ENCODE data around the gene MB. TPM values are rescaled to one million over a fixed set of nuclear protein-coding genes. Genes with fewer than 3 reads are reported as not detected.
"Not testable (repeated sequence)": the region's sequence is repeated elsewhere in the genome, so short reads cannot be mapped to it uniquely, and the experiment has no call there.

Gene MB
- not detected in 2 replicates for total RNA-seq (2014; rRNA removed; shearing (Covaris generic))
- total RNA-seq (2022), result not detected in 2 replicates
- Bru-seq, nascent RNA, result percentile 14 among the genes with signal in this experiment
- BruChase-seq, experiment 1, labeled RNA remaining after a 6-hour chase, result not detected
- BruChase-seq, experiment 2, labeled RNA remaining after a 2-hour chase, result not detected
- long read RNA-seq, result 0 reads

- Histone ChIP-seq H3K4me3 (ENCODE audit: low read depth, low read length, poor library complexity, severe bottlenecking) (no peak within 1 kb of the TSS), H3K4me1 (ENCODE audit: insufficient read depth, low read length, poor library complexity, severe bottlenecking) (peaks cover 2% of the 10 kb centered on the region), H2AFZ (ENCODE audit: low read length) (no peak within 1 kb of the TSS), H3K27ac (ENCODE audit: low read depth, low read length, poor library complexity, severe bottlenecking) (no peak within 1 kb of the TSS), H3K79me2 (ENCODE audit: insufficient read depth, low read depth, low read length) (no peaks in the 10 kb centered on the region), H3K9me2 (ENCODE audit: insufficient read depth, low read length) (no peaks in the 10 kb centered on the region), H4K20me1 (ENCODE audit: insufficient read depth, low read length) (no peaks in the 10 kb centered on the region), H3K4me2 (ENCODE audit: low read length) (no peak within 1 kb of the TSS), H3K36me3 (ENCODE audit: insufficient read depth, low read length) (no peaks in the 10 kb centered on the region), H3K9me3 (ENCODE audit: low read length) (no peaks in the 10 kb centered on the region)
- CTCF ChIA-PET (ENCODE audit: unreplicated experiment), result no interaction called here
- intact Hi-C loops (cut with micrococcal nuclease; ENCODE audit: unreplicated experiment), result no loop called here
- no peak for DNase-seq (ENCODE audit: low spot score)
- POLR2A ChIA-PET, result no interaction called here
- no TSS peak for BruUV-seq (replicated peaks)
- no peak for TF ChIP-seq EZH2phosphoT487 (IDR thresholded peaks at IDR 0.05; ENCODE audit: borderline replicate concordance, low read depth, low read length)
- TF ChIP-seq, protein P1, sequence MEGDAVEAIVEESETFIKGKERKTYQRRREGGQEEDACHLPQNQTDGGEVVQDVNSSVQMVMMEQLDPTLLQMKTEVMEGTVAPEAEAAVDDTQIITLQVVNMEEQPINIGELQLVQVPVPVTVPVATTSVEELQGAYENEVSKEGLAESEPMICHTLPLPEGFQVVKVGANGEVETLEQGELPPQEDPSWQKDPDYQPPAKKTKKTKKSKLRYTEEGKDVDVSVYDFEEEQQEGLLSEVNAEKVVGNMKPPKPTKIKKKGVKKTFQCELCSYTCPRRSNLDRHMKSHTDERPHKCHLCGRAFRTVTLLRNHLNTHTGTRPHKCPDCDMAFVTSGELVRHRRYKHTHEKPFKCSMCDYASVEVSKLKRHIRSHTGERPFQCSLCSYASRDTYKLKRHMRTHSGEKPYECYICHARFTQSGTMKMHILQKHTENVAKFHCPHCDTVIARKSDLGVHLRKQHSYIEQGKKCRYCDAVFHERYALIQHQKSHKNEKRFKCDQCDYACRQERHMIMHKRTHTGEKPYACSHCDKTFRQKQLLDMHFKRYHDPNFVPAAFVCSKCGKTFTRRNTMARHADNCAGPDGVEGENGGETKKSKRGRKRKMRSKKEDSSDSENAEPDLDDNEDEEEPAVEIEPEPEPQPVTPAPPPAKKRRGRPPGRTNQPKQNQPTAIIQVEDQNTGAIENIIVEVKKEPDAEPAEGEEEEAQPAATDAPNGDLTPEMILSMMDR (conservative IDR thresholded peaks at IDR 0.05; ENCODE audit: low read length), result no peak
Measured at GRCh38 chr22:35617137-35617755, at the start of gene MB. Gene MB, minus strand, starts transcription at chr22:35617329. Its CDS starts 72 bp downstream, at chr22:35617257.

DNA sequence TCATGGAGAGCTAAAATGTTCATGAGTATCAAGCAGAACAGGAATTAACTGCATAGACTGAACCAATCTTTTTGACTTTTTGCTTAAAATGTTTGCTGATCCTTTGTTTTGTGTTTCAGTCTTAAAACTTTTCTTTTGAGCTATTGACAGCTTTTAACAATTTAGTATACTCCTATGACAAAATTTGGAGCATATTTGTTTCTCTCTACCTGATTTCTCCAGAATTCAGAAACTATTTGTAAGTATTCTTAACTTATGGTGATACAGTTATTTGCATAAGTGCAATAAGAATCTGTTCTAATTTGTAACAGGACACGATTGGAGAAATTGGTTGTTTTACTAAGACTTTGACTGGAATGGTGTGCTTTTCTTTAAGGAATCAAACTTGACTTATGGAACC lies 49.6 kb upstream of the MB start:
- intact Hi-C loops (cut with micrococcal nuclease; ENCODE audit: unreplicated experiment); DNase-seq (ENCODE audit: low spot score); POLR2A ChIA-PET; H3K27ac ChIP-seq (ENCODE audit: low read depth, low read length, poor library complexity, severe bottlenecking); H3K4me1 ChIP-seq (ENCODE audit: insufficient read depth, low read length, poor library complexity, severe bottlenecking); H2AFZ ChIP-seq (ENCODE audit: low read length); BruUV-seq (replicated peaks); H3K4me2 ChIP-seq (ENCODE audit: low read length); CTCF ChIA-PET (ENCODE audit: unreplicated experiment); H4K20me1 ChIP-seq (ENCODE audit: insufficient read depth, low read length); H3K9me2 ChIP-seq (ENCODE audit: insufficient read depth, low read length); H3K4me3 ChIP-seq (ENCODE audit: low read depth, low read length, poor library complexity, severe bottlenecking): not testable (repeated sequence)
- H3K36me3 ChIP-seq (ENCODE audit: insufficient read depth, low read length), result peaks cover 62% of the 10 kb centered on the region
- peaks cover 64% of the 10 kb centered on the region for H3K9me3 ChIP-seq (ENCODE audit: low read length)
- peaks cover 11% of the 10 kb centered on the region; the same call in 1 of the 2 replicates for H3K79me2 ChIP-seq (ENCODE audit: insufficient read depth, low read depth, low read length)

GRCh38 chr22:35664955-35665587 lies 47.9 kb upstream of the MB start:
- H3K4me3 ChIP-seq (ENCODE audit: low read depth, low read length, poor library complexity, severe bottlenecking), result no peak overlapping the region
- peaks cover 11% of the 10 kb centered on the region; the same call in 1 of the 2 replicates for H3K79me2 ChIP-seq (ENCODE audit: insufficient read depth, low read depth, low read length)
- H4K20me1 ChIP-seq (ENCODE audit: insufficient read depth, low read length), result no peaks in the 10 kb centered on the region
- no peak overlapping the region for H3K4me2 ChIP-seq (ENCODE audit: low read length)
- H3K4me1 ChIP-seq (ENCODE audit: insufficient read depth, low read length, poor library complexity, severe bottlenecking), result peaks cover 20% of the 10 kb centered on the region
- intact Hi-C loops (cut with micrococcal nuclease; ENCODE audit: unreplicated experiment), result no loop called here
- peak; percentile 62 for DNase-seq (ENCODE audit: low spot score)
- ChIA-PET POLR2A (interaction anchor here (0.7 to 1.2 kb wide), 5 partner anchors 19 to 182 kb away, joined by 3 to 5 read pairs (median 3); partner anchors contain the start of gene APOL5), CTCF (ENCODE audit: unreplicated experiment) (no interaction called here)
- H2AFZ ChIP-seq (ENCODE audit: low read length), result no peak overlapping the region
- H3K36me3 ChIP-seq (ENCODE audit: insufficient read depth, low read length), result peaks cover 78% of the 10 kb centered on the region
- TF ChIP-seq, protein P1 (conservative IDR thresholded peaks at IDR 0.05; ENCODE audit: low read length), result no peak
- no peak for TF ChIP-seq EZH2phosphoT487 (IDR thresholded peaks at IDR 0.05; ENCODE audit: borderline replicate concordance, low read depth, low read length)
- BruUV-seq (replicated peaks), result no TSS peak
- H3K27ac ChIP-seq (ENCODE audit: low read depth, low read length, poor library complexity, severe bottlenecking), result no peak overlapping the region
- H3K9me3 ChIP-seq (ENCODE audit: low read length), result peaks cover 60% of the 10 kb centered on the region
- H3K9me2 ChIP-seq (ENCODE audit: insufficient read depth, low read length), result no peaks in the 10 kb centered on the region

Measured in OCI-LY7 (cell line).